ENCODE measurements around the gene BCOR.

DNA sequence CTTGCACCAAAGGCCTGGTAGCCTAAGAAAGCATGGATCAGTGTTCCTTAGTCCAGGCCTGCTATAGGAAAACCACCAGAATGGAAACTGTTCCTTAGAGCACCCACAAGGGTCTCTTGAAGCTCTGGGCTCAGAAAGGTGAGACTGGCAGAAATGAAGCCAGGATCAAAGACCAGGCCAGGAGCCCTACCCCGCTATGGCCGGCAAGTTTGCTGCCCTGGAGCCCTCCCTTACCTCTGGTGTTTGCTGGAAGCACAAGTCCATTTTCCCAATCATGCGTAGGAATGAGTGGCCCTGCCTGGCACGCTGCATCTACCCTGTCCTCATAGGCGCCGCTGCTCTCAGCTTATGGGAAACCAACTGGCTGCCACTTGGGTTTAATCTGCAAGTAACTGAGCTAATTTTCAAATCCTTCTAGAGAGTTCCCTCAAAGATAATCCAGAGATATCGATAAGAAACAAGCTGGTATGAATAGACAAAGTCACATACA lies 37.4 kb downstream of the BCOR start:
- TF ChIP-seq, protein P1, sequence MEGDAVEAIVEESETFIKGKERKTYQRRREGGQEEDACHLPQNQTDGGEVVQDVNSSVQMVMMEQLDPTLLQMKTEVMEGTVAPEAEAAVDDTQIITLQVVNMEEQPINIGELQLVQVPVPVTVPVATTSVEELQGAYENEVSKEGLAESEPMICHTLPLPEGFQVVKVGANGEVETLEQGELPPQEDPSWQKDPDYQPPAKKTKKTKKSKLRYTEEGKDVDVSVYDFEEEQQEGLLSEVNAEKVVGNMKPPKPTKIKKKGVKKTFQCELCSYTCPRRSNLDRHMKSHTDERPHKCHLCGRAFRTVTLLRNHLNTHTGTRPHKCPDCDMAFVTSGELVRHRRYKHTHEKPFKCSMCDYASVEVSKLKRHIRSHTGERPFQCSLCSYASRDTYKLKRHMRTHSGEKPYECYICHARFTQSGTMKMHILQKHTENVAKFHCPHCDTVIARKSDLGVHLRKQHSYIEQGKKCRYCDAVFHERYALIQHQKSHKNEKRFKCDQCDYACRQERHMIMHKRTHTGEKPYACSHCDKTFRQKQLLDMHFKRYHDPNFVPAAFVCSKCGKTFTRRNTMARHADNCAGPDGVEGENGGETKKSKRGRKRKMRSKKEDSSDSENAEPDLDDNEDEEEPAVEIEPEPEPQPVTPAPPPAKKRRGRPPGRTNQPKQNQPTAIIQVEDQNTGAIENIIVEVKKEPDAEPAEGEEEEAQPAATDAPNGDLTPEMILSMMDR (IDR thresholded peaks at IDR 0.05): no peak
- TF ChIP-seq POLR2A (IDR thresholded peaks at IDR 0.05): no peak

All from breast epithelium (tissue), 3 donors.